MV-4-11 (cell line): Measurements from ENCODE around the gene MTG2.
"Not testable (repeated sequence)": the region's sequence is repeated elsewhere in the genome, so short reads cannot be mapped to it uniquely, and the experiment has no call there.

Source experiments
- DNase-seq: peaks from one replicate; lab custom pipeline; 2025; lab: John Stamatoyannopoulos, UW

Gene MTG2

GRCh38 chr20:62146019-62146755 is 36.6 kb upstream of the MTG2 start:
- DNase-seq, result no peak

GRCh38 chr20:62147125-62147524 is 35.7 kb upstream of the MTG2 start:
- DNase-seq, result no peak

GRCh38 chr20:62147528-62147927 is 35.3 kb upstream of the MTG2 start:
- DNase-seq, result no peak

GRCh38 chr20:62148383-62148782 is 34.4 kb upstream of the MTG2 start:
- DNase-seq, result not testable (repeated sequence)

GRCh38 chr20:62148908-62149314 is 33.9 kb upstream of the MTG2 start:
- DNase-seq, result no peak

GRCh38 chr20:62149532-62150309 is 33.1 kb upstream of the MTG2 start:
- DNase-seq, result no peak

- DNase-seq, result no peak
Observed at GRCh38 chr20:62150310-62150575, 32.6 kb upstream of the MTG2 start.

GRCh38 chr20:62151225-62151624 is 31.6 kb upstream of the MTG2 start:
- DNase-seq, result no peak

GRCh38 chr20:62151835-62152364 is 30.9 kb upstream of the MTG2 start:
- DNase-seq, result no peak

- DNase-seq, result no peak
Observed at GRCh38 chr20:62155428-62156253, 27.2 kb upstream of the MTG2 start.

- DNase-seq, result no peak
Observed at GRCh38 chr20:62156254-62156556, 26.6 kb upstream of the MTG2 start.

- peak; percentile 22 for DNase-seq
Observed at GRCh38 chr20:62156592-62157386, 26.0 kb upstream of the MTG2 start.

GRCh38 chr20:62157387-62158087 is 25.3 kb upstream of the MTG2 start:
- no peak for DNase-seq

GRCh38 chr20:62158088-62158400 is 24.8 kb upstream of the MTG2 start:
- DNase-seq, result no peak

- DNase-seq, result no peak
Observed at GRCh38 chr20:62158541-62158940, 24.3 kb upstream of the MTG2 start.

- no peak for DNase-seq
Observed at GRCh38 chr20:62159052-62159451, 23.8 kb upstream of the MTG2 start.

- no peak for DNase-seq
Observed at GRCh38 chr20:62159839-62160238, 23.0 kb upstream of the MTG2 start.

GRCh38 chr20:62160253-62160652 is 22.6 kb upstream of the MTG2 start:
- no peak for DNase-seq

GRCh38 chr20:62160876-62161275 is 22.0 kb upstream of the MTG2 start:
- no peak for DNase-seq

GRCh38 chr20:62161347-62161746 is 21.5 kb upstream of the MTG2 start:
- no peak for DNase-seq

- DNase-seq, result no peak
Observed at GRCh38 chr20:62162765-62163484, 19.9 kb upstream of the MTG2 start.
